ENCODE measurements around the gene MTRFR.
"Not testable (repeated sequence)": the region's sequence is repeated elsewhere in the genome, so short reads cannot be mapped to it uniquely, and the experiment has no call there.

The MTRFR gene

DNA sequence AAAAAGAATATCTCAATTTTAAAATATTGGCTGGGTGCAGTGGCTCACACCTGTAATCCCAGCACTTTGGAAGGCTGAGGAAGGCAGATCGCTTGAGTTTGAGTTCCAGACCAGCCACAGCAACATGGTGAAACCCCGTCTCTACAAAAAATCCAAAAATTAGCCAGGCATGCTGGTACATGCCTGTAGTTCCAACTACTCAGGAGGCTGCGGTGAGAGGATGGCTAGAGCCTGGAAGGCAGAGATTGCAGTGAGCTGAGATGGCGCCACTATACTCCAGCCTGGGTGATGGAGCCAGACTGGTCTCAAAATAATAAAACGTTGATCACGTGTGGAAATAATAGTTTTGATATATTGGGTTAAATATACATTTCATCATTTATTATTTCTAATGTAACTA, 5.7 kb downstream of the MTRFR start:
- TF ChIP-seq, protein P1, sequence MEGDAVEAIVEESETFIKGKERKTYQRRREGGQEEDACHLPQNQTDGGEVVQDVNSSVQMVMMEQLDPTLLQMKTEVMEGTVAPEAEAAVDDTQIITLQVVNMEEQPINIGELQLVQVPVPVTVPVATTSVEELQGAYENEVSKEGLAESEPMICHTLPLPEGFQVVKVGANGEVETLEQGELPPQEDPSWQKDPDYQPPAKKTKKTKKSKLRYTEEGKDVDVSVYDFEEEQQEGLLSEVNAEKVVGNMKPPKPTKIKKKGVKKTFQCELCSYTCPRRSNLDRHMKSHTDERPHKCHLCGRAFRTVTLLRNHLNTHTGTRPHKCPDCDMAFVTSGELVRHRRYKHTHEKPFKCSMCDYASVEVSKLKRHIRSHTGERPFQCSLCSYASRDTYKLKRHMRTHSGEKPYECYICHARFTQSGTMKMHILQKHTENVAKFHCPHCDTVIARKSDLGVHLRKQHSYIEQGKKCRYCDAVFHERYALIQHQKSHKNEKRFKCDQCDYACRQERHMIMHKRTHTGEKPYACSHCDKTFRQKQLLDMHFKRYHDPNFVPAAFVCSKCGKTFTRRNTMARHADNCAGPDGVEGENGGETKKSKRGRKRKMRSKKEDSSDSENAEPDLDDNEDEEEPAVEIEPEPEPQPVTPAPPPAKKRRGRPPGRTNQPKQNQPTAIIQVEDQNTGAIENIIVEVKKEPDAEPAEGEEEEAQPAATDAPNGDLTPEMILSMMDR (conservative IDR thresholded peaks at IDR 0.05), result no peak
- TF ChIP-seq ZFX (IDR thresholded peaks at IDR 0.05), result no peak
- H3K27ac ChIP-seq, result no peak overlapping the region

DNA sequence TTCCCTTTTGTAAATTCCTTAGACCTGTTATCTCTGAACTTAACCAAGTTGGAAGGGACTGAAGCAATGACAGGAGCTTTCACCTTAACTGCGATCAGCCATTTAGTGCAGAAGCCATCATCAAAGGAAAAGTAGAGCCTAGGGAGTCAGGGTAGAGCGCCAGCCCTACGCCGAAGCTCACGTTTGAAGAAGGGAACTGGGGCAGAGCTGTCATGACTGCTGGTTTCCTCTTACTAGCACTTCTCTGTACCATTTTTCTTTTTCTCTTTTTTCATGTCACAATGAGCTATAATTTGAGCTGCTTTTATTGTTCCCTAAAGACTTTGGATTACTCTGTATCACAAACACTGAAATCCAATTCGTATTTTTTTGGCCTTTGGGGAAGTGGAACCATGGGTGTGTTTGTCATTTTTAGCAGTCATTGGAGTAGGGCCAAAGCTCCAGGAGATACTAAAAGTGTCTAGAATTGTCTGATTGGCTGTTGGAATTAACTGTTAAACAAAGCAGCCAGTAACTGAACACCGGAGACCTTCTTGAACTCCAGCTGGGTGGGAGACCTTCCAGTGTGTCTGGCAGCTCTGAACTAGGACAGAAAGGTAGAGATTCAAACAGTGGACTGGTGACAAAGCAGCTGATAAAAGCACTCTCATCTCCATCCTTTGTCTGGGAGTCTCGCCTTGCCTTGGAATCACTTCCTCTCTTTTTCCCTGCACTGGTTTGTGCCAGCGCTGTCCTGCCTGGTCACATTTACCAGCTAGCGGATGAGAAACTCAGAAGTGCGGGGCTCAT, 9.1 kb downstream of the MTRFR start:
- H3K27ac ChIP-seq, result no peak overlapping the region
- no peak for TF ChIP-seq ZFX (IDR thresholded peaks at IDR 0.05)
- TF ChIP-seq, protein P1 (conservative IDR thresholded peaks at IDR 0.05), result no peak

DNA sequence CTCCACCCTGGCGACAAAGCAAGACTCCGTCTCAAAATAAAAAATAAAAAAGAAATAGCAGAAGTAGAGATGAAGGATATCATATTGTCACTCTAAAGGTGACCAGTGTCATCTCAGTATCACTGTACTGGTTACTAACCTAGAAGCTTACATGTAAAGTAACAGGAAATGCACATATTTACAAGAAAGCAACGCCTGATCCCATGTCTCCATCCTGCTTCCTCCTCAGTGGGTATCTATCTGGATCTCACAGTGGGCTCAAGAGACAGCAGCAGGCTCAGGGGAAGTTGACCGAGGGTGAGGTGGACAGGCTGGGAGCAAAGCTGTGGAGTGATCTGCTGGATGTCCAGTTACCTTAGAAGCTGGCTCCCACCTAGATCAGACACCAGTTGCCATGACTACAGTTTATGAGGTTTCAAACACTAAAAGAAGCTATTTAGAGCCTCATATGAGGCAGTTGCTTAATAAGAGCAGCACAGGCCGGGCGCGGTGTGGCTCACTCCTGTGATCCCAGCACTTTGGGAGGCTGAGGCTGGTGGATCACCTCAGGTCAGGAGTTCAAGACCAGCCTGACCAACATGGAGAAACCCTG, 10.5 kb downstream of the MTRFR start:
- TF ChIP-seq ZFX (IDR thresholded peaks at IDR 0.05), result no peak
- TF ChIP-seq, protein P1 (conservative IDR thresholded peaks at IDR 0.05), result no peak
- no peak overlapping the region for H3K27ac ChIP-seq

GRCh38 chr12:123245678-123246077, 12.4 kb downstream of the MTRFR start:
- no peak overlapping the region for H3K27ac ChIP-seq
- no peak for TF ChIP-seq ZFX (IDR thresholded peaks at IDR 0.05)
- TF ChIP-seq, protein P1 (conservative IDR thresholded peaks at IDR 0.05), result no peak

DNA sequence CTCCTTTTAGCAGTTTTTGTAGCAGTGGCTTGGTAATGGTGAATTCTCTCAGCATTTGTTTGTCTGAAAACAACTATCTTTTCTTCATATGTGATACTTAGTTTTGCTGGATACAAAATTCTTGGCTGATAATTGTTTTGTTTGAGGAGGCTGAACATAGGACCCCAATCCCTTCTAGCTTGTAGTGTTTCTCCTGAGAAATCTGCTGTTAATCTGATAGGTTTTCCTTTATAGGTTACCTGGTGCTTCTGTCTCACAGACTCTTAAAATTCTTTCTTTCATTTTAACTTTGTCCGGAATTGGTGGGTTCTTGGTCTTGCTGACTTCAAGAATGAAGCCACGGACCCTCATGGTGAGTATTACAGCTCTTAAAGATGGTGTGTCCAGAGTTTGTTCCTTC, 14.9 kb downstream of the MTRFR start:
- not testable (repeated sequence) for H3K27ac ChIP-seq

DNA sequence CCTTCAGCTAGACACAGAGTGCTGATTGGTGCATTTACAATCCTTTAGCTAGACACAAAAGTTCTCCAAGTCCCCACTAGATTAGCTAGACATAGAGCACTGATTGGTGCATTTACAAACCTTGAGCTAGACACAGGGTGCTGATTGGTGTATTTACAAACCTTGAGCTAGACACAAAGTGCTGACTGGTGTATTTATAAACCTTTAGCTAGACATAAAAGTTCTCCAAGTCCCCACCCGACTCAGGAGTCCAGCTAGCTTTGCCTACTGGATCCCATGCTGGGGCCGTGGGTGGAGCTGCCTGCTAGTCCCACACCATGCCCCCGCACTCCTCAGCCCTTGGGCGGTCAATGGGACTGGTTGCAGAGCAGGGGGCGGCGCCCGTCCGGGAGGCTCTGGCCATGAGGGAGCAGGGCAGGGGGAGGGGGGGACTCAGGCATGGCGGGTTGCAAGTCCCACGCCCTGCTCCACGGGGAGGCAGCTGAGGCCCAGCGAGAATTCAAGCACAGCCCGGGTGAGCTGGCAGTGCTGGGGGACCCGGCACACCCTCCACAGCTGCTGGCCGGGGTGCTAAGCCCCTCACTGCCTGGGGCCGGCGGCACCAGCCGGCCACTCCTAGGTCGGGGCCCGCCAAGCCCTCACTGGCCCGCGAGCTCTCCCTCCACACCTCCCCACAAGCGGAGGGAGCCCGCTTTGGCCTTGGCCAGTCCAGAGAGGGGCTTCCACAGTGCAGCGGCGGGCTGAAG, 15.9 kb downstream of the MTRFR start:
- H3K27ac ChIP-seq, result not testable (repeated sequence)

DNA sequence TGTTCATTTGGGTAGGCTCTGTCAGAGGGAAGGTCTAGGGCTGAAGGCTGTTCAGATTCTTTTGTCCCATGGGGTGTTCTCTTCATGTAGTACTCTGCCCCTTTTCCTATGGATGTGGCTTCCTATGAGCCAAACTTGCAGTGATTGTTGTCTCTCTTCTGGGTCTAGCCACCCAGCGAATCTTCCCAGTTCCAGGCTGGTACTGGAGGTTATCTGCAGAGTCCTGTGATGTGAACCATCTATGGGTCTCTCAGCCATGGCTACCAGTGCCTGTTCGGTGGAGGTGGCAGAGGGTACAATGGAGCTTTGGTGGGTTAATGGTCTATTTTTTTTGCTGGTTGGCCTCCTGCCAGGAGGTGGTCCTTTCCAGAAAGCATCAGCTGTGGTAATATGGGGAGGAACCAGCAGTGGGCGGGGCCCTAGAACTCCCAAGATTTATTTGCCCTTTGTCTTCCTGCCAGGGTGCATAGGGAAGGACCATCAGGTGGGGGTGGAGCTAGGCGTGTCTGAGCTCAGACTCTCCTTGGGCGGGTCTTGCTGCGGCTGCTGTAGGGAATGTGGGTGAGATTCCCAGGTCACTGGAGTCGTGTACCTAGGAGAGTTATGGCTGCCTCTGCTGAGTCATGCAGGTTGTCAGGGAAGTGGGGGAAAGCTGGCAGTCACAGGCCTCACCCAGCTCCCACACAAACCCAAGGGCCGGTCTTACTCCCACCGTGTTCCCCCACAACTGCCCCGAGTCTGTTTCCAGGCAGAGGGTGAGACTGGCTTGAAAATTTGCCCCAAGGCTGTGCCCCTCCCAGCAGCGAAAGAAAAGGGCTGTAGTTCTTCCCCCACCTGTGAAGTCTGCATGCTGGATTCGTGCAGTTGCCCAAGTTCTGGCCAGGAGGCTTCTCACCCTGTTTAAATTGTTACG, 17.5 kb downstream of the MTRFR start:
- H3K27ac ChIP-seq, result peak overlapping the region; percentile 75
- TF ChIP-seq, protein P1 (conservative IDR thresholded peaks at IDR 0.05), result no peak
- no peak for TF ChIP-seq ZFX (IDR thresholded peaks at IDR 0.05)
